ENCODE results near the gene MCC. TPM values are rescaled to one million over a fixed set of nuclear protein-coding genes. Genes with fewer than 3 reads are reported as not detected.

MCC gene
- total and polyA plus RNA-seq, 2 of the 4 experiments (the other 2 are of a cell fraction), result 5.0 to 20.6 TPM

- Histone ChIP-seq H4K5ac (ENCODE audit: low read depth, low read length) (no peak overlapping the region), H4K91ac (ENCODE audit: insufficient read depth, low read depth, low read length) (no peak overlapping the region), H4K8ac (ENCODE audit: low read depth in 2 of 2, low read length in 2 of 2) (no peak overlapping the region), H4K20me1 (ENCODE audit: insufficient read depth, low read length) (peaks cover 33% of the 10 kb centered on the region; the same call in 1 of the 2 replicates), H3K27ac (ENCODE audit: insufficient read depth, low read length) (no peak overlapping the region), H3K9ac (ENCODE audit: low read depth, low read length) (no peak overlapping the region), H3K23ac (ENCODE audit: low read depth, low read length) (no peak overlapping the region), H3K4me2 (ENCODE audit: low read depth, low read length) (no peak overlapping the region), H3K9me3 (ENCODE audit: control insufficient read depth, insufficient read depth, low read length) (no peaks in the 10 kb centered on the region), H2AFZ (replicated peaks; ENCODE audit: low read length, poor library complexity) (no peak overlapping the region), H3K4me1 (ENCODE audit: control insufficient read depth, insufficient read depth, low read length) (peaks cover 2% of the 10 kb centered on the region; the same call in 1 of the 2 replicates), H3K79me1 (ENCODE audit: low read depth in 1 of 2, low read length in 2 of 2) (peaks cover 11 to 49% of the 10 kb centered on the region in 2 experiments), H2BK120ac (ENCODE audit: low read depth, low read length) (no peak overlapping the region), H2AK9ac (replicated peaks; ENCODE audit: low read depth, low read length, poor library complexity) (no peak overlapping the region), H3K14ac (replicated peaks; ENCODE audit: low read depth, low read length) (no peak overlapping the region), H3K4me3 (ENCODE audit: insufficient read depth, low read depth, low read length) (no peak overlapping the region), H3K9me1 (ENCODE audit: insufficient read depth, low read length) (peaks cover 5% of the 10 kb centered on the region; the same call in 1 of the 2 replicates), H2BK5ac (ENCODE audit: low read depth, low read length, poor library complexity, severe bottlenecking) (no peak overlapping the region), H3K18ac (ENCODE audit: low read depth, low read length) (no peak overlapping the region), H2BK15ac (ENCODE audit: low read depth, low read length) (no peak overlapping the region), H3K56ac (ENCODE audit: extremely low read depth, insufficient read depth, low read length) (no peak overlapping the region), H3K27me3 (ENCODE audit: control insufficient read depth, insufficient read depth, low read length) (no peaks in the 10 kb centered on the region), H2AK5ac (ENCODE audit: low read depth, low read length) (no peak overlapping the region), H2BK20ac (ENCODE audit: low read depth, low read length) (no peak overlapping the region), H3K36me3 (ENCODE audit: control insufficient read depth, insufficient read depth, low read length) (peaks cover 2% of the 10 kb centered on the region; the same call in 1 of the 2 replicates), H3K4ac (ENCODE audit: low read depth, low read length) (no peak overlapping the region)
- peak; percentile 31 for DNase-seq
- no peak; the same call in 1 of the 2 replicates for ATAC-seq (ENCODE audit: low read depth)
- ChIA-PET POLR2A (ENCODE audit: unreplicated experiment) (no interaction called here), CTCF (no interaction called here)
- 100% methylated on average over 1 of the region's 2 CpGs; no CpG with 5 or more reads in 1 of the 2 experiments for WGBS, 2 experiments (ENCODE audit: extremely low coverage in 2 of 2, insufficient read length in 1 of 2)
- no TSS peak for BruUV-seq (replicated peaks)
- intact Hi-C loops (cut with micrococcal nuclease) (no loop called here), in situ Hi-C loops (cut with MboI; ENCODE audit: low sequenced_read_pairs) (loop anchor here (10.0 kb wide), 1 partner anchor 521 kb away; no protein-coding TSS in a partner anchor), dilution Hi-C loops (cut with HindIII; ENCODE audit: low sequenced_read_pairs, unreplicated experiment) (no loop called here)
- TF ChIP-seq BHLHE40 (IDR thresholded peaks at IDR 0.05; ENCODE audit: low read depth, low read length) (no peak), CEBPB (IDR thresholded peaks at IDR 0.05; ENCODE audit: low read depth, low read length) (peak; percentile 59; the same call in 1 of the 2 replicates)
These were observed 504.9 kb downstream of the MCC start for GRCh38 chr5:112983363-112983762.
